Neural cell (in vitro differentiated cells): ENCODE data around the gene PRKD1. TPM values are rescaled to one million over a fixed set of nuclear protein-coding genes. Genes with fewer than 3 reads are reported as not detected.

ENCODE experiments used
- H2AFZ ChIP-seq: fragments of 200-600, 300-800 bp; sonication (generic), shearing (Covaris generic); 2 replicates; pipeline ENCODE4 v1.6.0; 2014; ENCODE audit warnings: low read depth, mild to moderate bottlenecking, antibody characterized with exemption, low read length, moderate library complexity
- H3F3A ChIP-seq: fragments of 200-600 bp; shearing (Covaris generic); 2 replicates; pipeline ENCODE4 v1.6.1; 2016; ENCODE audit warnings: mild to moderate bottlenecking, moderate library complexity, mixed read lengths, antibody characterized with exemption, low read length; ENCODE audit not compliant: insufficient read depth, poor library complexity, severe bottlenecking
- H3K27ac ChIP-seq: fragments of 200-600, 300-800 bp; sonication (generic), shearing (Covaris generic); 2 replicates; pipeline ENCODE4 v1.5.1; 2014; ENCODE audit warnings: mild to moderate bottlenecking, low read length, moderate library complexity
- H3K27me3 ChIP-seq: fragments of 300-800, 200-600 bp; sonication (generic), shearing (Covaris generic); 2 replicates; pipeline ENCODE4 v1.6.0; 2014; ENCODE audit warnings: mild to moderate bottlenecking, low read depth, low read length, moderate library complexity; ENCODE audit not compliant: insufficient read depth
- H3K36me3 ChIP-seq: fragments of 300-800, 200-600 bp; sonication (generic), shearing (Covaris generic); 2 replicates; pipeline ENCODE4 v1.5.1; 2014; ENCODE audit warnings: mild to moderate bottlenecking, antibody characterized with exemption, low read length, moderate library complexity; ENCODE audit not compliant: insufficient read depth
- H3K4me2 ChIP-seq: fragments of 300-800, 200-600 bp; sonication (generic), shearing (Covaris generic); 2 replicates; pipeline ENCODE4 v1.6.0; 2014; ENCODE audit warnings: mild to moderate bottlenecking, low read length
- H3K4me3 ChIP-seq: fragments of 300-800, 200-600 bp; sonication (generic), shearing (Covaris generic); 2 replicates; pipeline ENCODE4 v1.5.1; 2014; ENCODE audit warnings: mild to moderate bottlenecking, low read length, moderate library complexity
- H3K79me2 ChIP-seq: fragments of 200-600 bp; shearing (Covaris generic); replicated peaks from 2 replicates; pipeline ENCODE4 v1.6.0; 2014; ENCODE audit warnings: mild to moderate bottlenecking, low read length, moderate library complexity; ENCODE audit not compliant: insufficient read depth
- H3K9ac ChIP-seq: fragments of 300-800, 200-600 bp; sonication (generic), shearing (Covaris generic); 2 replicates; pipeline ENCODE4 v1.6.1; 2016; ENCODE audit warnings: mild to moderate bottlenecking, low read length, mixed read lengths
- H3K9me2 ChIP-seq: fragments of 200-600 bp; shearing (Covaris generic); 2 replicates; pipeline ENCODE4 v1.6.1; 2016; ENCODE audit warnings: mild to moderate bottlenecking, low read length, mixed read lengths; ENCODE audit not compliant: insufficient read depth
- H3K9me3 ChIP-seq: fragments of 200-600, 300-800 bp; sonication (generic), shearing (Covaris generic); 2 replicates; pipeline ENCODE4 v1.6.1; 2016; ENCODE audit warnings: mild to moderate bottlenecking, mixed run types, low read length, moderate library complexity, mixed read lengths
- H4K20me1 ChIP-seq: fragments of 200-600 bp; shearing (Covaris generic); 2 replicates; pipeline ENCODE4 v1.6.1; 2016; ENCODE audit warnings: mild to moderate bottlenecking, mixed run types; ENCODE audit not compliant: insufficient read depth
- EP300 ChIP-seq: fragments of 450-650 bp; conservative IDR thresholded peaks from 2 replicates; pipeline ENCODE4 v1.6.1; 2014; ENCODE audit warnings: antibody characterized with exemption, mild to moderate bottlenecking, moderate library complexity; ENCODE audit not compliant: poor library complexity, severe bottlenecking
- EZH2 ChIP-seq: fragments of 200-600, 300-800 bp; shearing (Covaris generic), sonication (generic); IDR thresholded peaks from 2 replicates; pipeline ENCODE4 v1.6.1; 2014; ENCODE audit warnings: antibody characterized with exemption, low read length, borderline replicate concordance, mild to moderate bottlenecking; ENCODE audit not compliant: insufficient read depth, poor library complexity, severe bottlenecking
- MXI1 ChIP-seq: fragments of 450-650 bp; conservative IDR thresholded peaks from 2 replicates; pipeline ENCODE4 v1.6.1; 2014; ENCODE audit warnings: antibody characterized with exemption, mild to moderate bottlenecking; ENCODE audit not compliant: poor library complexity, severe bottlenecking
- POLR2AphosphoS5 ChIP-seq: IDR thresholded peaks from 2 replicates; pipeline ENCODE4 v1.6.1; 2012
- RAD21 ChIP-seq: fragments of 450-650 bp; conservative IDR thresholded peaks from 2 replicates; pipeline ENCODE4 v1.6.1; 2014; ENCODE audit warnings: antibody characterized with exemption, mild to moderate bottlenecking, moderate library complexity
- SMC3 ChIP-seq: fragments of 450-650 bp; conservative IDR thresholded peaks from 2 replicates; pipeline ENCODE4 v1.6.1; 2014; ENCODE audit warnings: antibody characterized with exemption, mild to moderate bottlenecking, moderate library complexity; ENCODE audit not compliant: poor library complexity
- TAF1 ChIP-seq: IDR thresholded peaks from 2 replicates; pipeline ENCODE4 v1.6.1; 2012; ENCODE audit warnings: low read depth
- polyA plus RNA-seq: library from polyadenylated mRNA; depleted of rRNA; stranded (reverse); fragments of >200 nt; gene quantifications from 2 replicates; pipeline ENCODE4 v1.2.3, GENCODE V29; 2014
- TF ChIP-seq, protein P1 (sequence below): IDR thresholded peaks from 2 replicates; pipeline ENCODE4 v1.6.1; 2012; ENCODE audit warnings: borderline replicate concordance
- TF ChIP-seq, protein P2 (sequence below): fragments of 450-650 bp; IDR thresholded peaks from 2 replicates; pipeline ENCODE4 v1.5.1; 2014; ENCODE audit warnings: antibody characterized with exemption, mild to moderate bottlenecking, moderate library complexity; ENCODE audit not compliant: poor library complexity, severe bottlenecking

PRKD1 gene
- polyA plus RNA-seq, 1 donor from 2014 or later = 9.6 TPM

DNA sequence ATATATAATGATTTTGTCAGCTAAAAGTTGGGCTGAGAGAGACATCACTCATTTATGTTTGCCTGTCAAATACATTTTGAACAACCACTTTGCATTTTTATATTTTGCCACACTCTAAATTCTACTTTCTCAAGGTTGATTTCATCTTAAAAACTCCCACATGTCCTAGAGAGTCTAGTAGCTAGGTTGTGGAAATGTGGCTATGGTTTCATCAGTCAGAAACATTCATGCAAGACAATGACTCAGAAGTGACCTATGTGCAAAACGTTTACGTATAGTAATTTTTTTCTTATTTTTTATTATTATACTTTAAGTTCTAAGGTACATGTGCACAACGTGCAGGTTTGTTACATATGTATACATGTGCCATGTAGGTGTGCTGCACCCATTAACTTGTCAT lies 27.4 kb upstream of the PRKD1 start:
- no peaks in the 10 kb centered on the region for H3F3A ChIP-seq

DNA sequence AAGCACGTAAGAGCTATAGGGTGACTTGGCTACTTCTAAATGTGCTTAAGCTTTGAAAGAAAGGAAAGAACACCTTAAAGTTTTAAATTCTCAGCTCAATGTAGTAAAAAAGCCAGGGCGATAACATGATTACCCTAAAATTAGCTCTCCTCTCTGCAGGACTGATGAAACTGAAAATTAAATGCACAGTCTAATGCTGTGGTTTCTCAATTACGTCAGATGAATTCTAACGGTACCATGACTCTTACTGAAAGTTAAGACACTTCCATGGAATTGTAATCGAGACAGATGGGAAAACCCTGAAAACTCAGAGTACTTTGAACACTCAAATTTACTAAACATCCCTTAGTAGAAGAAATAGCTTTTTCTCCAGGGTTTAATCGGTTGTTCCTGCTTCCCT lies 25.9 kb upstream of the PRKD1 start:
- Histone ChIP-seq H3K9ac (no peak overlapping the region), H3K4me3 (no peak overlapping the region), H2AFZ (no peak overlapping the region), H3K27me3 (no peaks in the 10 kb centered on the region), H3K9me3 (no peaks in the 10 kb centered on the region), H4K20me1 (no peaks in the 10 kb centered on the region), H3K79me2 (no peaks in the 10 kb centered on the region), H3K9me2 (no peaks in the 10 kb centered on the region), H3K27ac (no peak overlapping the region), H3K4me2 (no peak overlapping the region), H3F3A (no peaks in the 10 kb centered on the region), H3K36me3 (no peaks in the 10 kb centered on the region)
- no peak for TF ChIP-seq RAD21
- TF ChIP-seq EP300 = no peak
- TF ChIP-seq POLR2AphosphoS5 = no peak
- TF ChIP-seq SMC3 = no peak
- no peak for TF ChIP-seq TAF1
- TF ChIP-seq, protein P1, sequence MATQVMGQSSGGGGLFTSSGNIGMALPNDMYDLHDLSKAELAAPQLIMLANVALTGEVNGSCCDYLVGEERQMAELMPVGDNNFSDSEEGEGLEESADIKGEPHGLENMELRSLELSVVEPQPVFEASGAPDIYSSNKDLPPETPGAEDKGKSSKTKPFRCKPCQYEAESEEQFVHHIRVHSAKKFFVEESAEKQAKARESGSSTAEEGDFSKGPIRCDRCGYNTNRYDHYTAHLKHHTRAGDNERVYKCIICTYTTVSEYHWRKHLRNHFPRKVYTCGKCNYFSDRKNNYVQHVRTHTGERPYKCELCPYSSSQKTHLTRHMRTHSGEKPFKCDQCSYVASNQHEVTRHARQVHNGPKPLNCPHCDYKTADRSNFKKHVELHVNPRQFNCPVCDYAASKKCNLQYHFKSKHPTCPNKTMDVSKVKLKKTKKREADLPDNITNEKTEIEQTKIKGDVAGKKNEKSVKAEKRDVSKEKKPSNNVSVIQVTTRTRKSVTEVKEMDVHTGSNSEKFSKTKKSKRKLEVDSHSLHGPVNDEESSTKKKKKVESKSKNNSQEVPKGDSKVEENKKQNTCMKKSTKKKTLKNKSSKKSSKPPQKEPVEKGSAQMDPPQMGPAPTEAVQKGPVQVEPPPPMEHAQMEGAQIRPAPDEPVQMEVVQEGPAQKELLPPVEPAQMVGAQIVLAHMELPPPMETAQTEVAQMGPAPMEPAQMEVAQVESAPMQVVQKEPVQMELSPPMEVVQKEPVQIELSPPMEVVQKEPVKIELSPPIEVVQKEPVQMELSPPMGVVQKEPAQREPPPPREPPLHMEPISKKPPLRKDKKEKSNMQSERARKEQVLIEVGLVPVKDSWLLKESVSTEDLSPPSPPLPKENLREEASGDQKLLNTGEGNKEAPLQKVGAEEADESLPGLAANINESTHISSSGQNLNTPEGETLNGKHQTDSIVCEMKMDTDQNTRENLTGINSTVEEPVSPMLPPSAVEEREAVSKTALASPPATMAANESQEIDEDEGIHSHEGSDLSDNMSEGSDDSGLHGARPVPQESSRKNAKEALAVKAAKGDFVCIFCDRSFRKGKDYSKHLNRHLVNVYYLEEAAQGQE = no peak
- TF ChIP-seq EZH2 = no peak
- TF ChIP-seq, protein P2, sequence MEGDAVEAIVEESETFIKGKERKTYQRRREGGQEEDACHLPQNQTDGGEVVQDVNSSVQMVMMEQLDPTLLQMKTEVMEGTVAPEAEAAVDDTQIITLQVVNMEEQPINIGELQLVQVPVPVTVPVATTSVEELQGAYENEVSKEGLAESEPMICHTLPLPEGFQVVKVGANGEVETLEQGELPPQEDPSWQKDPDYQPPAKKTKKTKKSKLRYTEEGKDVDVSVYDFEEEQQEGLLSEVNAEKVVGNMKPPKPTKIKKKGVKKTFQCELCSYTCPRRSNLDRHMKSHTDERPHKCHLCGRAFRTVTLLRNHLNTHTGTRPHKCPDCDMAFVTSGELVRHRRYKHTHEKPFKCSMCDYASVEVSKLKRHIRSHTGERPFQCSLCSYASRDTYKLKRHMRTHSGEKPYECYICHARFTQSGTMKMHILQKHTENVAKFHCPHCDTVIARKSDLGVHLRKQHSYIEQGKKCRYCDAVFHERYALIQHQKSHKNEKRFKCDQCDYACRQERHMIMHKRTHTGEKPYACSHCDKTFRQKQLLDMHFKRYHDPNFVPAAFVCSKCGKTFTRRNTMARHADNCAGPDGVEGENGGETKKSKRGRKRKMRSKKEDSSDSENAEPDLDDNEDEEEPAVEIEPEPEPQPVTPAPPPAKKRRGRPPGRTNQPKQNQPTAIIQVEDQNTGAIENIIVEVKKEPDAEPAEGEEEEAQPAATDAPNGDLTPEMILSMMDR = no peak
- no peak for TF ChIP-seq MXI1

More for the DNA sequence above, 27.4 kb upstream of the PRKD1 start:
- H3K4me2 ChIP-seq = no peak overlapping the region
- H2AFZ ChIP-seq = no peak overlapping the region
- no peak overlapping the region for H3K27ac ChIP-seq
- no peak overlapping the region for H3K4me3 ChIP-seq
- no peaks in the 10 kb centered on the region for H3K27me3 ChIP-seq
- H3K9me3 ChIP-seq = no peaks in the 10 kb centered on the region
- no peaks in the 10 kb centered on the region for H3K36me3 ChIP-seq
- no peaks in the 10 kb centered on the region for H3K79me2 ChIP-seq
- no peaks in the 10 kb centered on the region for H3K9me2 ChIP-seq
- no peaks in the 10 kb centered on the region for H4K20me1 ChIP-seq
- no peak for TF ChIP-seq TAF1
- TF ChIP-seq, protein P1 = no peak
- no peak for TF ChIP-seq SMC3
- TF ChIP-seq, protein P2 = no peak
- TF ChIP-seq RAD21 = no peak
- no peak for TF ChIP-seq EZH2
- no peak overlapping the region for H3K9ac ChIP-seq
